A549 (cell line): ENCODE measurements around the gene PHF21A. TPM values are rescaled to one million over a fixed set of nuclear protein-coding genes. Genes with fewer than 3 reads are reported as not detected.

ENCODE experiments used
- ATAC-seq, 2 experiments: fragments of 200-7000 bp in 1 of 2; fragments of >200 bp in 1 of 2; cut with Nextera tagmentation in 1 of 2; cut with Tn5 transposase in 1 of 2; 3 replicates each; pipeline versions ENCODE4 v1.8.0 to v1.9.1; 2018 to 2020; ENCODE audit warnings: mild to moderate bottlenecking in 1 of 2, moderate library complexity in 1 of 2
- CTCF ChIA-PET: fragments of 300-600 bp; sonication (Branson Sonifier 250); formaldehyde crosslinking; extraction: SDS; loops from one replicate; lab custom pipeline; 2021; ENCODE audit warnings: antibody characterized with exemption, inconsistent platforms; lab: Yijun Ruan, JAX
- POLR2A ChIA-PET: fragments of 350-600 bp; formaldehyde crosslinking; extraction: SDS; loops from one replicate; lab custom pipeline; 2021; ENCODE audit warnings: antibody characterized with exemption, inconsistent platforms; lab: Yijun Ruan, JAX
- DNase-seq, 2 experiments: peaks; one replicate each; pipeline versions ENCODE4 v3.0.0 to v3.0.0-alpha.2; 2011 to 2016; ENCODE audit warnings: low read depth in 1 of 2, low spot score in 1 of 2
- FAIRE-seq: peaks from 2 replicates; lab custom pipeline; 2011; peaks lifted over from hg19 to GRCh38; lab: Jason Lieb, UNC
- H3K27ac ChIP-seq, 2 experiments: fragments of >200 bp; sonication (Bioruptor Twin); formaldehyde crosslinking; 3 replicates each; pipeline ENCODE4 v1.5.1; 2016 to 2017
- H3K4me1 ChIP-seq: fragments of >200 bp; sonication (Bioruptor Twin); formaldehyde crosslinking; 3 replicates; pipeline ENCODE4 v1.6.1; 2016
- H3K4me2 ChIP-seq: fragments of >200 bp; sonication (Bioruptor Twin); formaldehyde crosslinking; 3 replicates; pipeline ENCODE4 v1.6.1; 2016
- H3K4me3 ChIP-seq: fragments of >200 bp; sonication (Bioruptor Twin); formaldehyde crosslinking; 3 replicates; pipeline ENCODE4 v1.5.1; 2016
- H3K9me3 ChIP-seq: fragments of >200 bp; sonication (Bioruptor Twin); formaldehyde crosslinking; 3 replicates; pipeline ENCODE4 v1.6.1; 2016
- BHLHE40 ChIP-seq: IDR thresholded peaks from 2 replicates; pipeline ENCODE4 v1.6.1; 2012; ENCODE audit warnings: low read depth, low read length, inconsistent platforms
- CEBPB ChIP-seq, 2 experiments: fragments of >200 bp in 1 of 2; sonication (Bioruptor Twin) in 1 of 2; formaldehyde crosslinking in 1 of 2; IDR thresholded peaks; 2 replicates each; pipeline ENCODE4 v1.6.1; 2012 to 2016
- CTCF ChIP-seq: fragments of >200 bp; sonication (Bioruptor Twin); formaldehyde crosslinking; IDR thresholded peaks from 3 replicates; pipeline ENCODE4 v1.5.1; 2016
- E2F6 ChIP-seq: IDR thresholded peaks from 2 replicates; pipeline ENCODE4 v1.6.1; 2012; ENCODE audit warnings: low read depth, borderline replicate concordance
- EHF ChIP-seq: fragments of 250-450 bp; sonication (Bioruptor Pico); IDR thresholded peaks from 2 replicates; pipeline ENCODE4 v1.5.0; 2020; ENCODE audit warnings: mild to moderate bottlenecking
- ELK1 ChIP-seq: fragments of 150-350 bp; IDR thresholded peaks from 2 replicates; pipeline ENCODE4 v1.6.1; 2014; ENCODE audit warnings: low read depth, mild to moderate bottlenecking, low read length
- FOSB ChIP-seq: fragments of 250-450 bp; sonication (Bioruptor Pico); IDR thresholded peaks from 2 replicates; pipeline ENCODE4 v1.5.0; 2020; ENCODE audit warnings: mild to moderate bottlenecking, moderate library complexity
- FOXS1 ChIP-seq: fragments of 250-450 bp; sonication (Bioruptor Pico); IDR thresholded peaks from 2 replicates; pipeline ENCODE4 v1.5.0; 2020; ENCODE audit warnings: mild to moderate bottlenecking, moderate library complexity
- HEYL ChIP-seq: fragments of 250-450 bp; sonication (Bioruptor Pico); IDR thresholded peaks from 2 replicates; pipeline ENCODE4 v1.8.0; 2021; ENCODE audit warnings: mild to moderate bottlenecking, moderate library complexity
- MAX ChIP-seq: IDR thresholded peaks from 2 replicates; pipeline ENCODE4 v1.6.1; 2012
- MAZ ChIP-seq: fragments of 150-350 bp; IDR thresholded peaks from 2 replicates; pipeline ENCODE4 v1.6.1; 2014; ENCODE audit warnings: antibody characterized with exemption, low read depth, low read length, borderline replicate concordance
- POLR2AphosphoS2 ChIP-seq: conservative IDR thresholded peaks from 2 replicates; pipeline ENCODE4 v1.6.1; 2012; ENCODE audit warnings: low read length, improper control_type of control experiment, inconsistent platforms
- RAD21 ChIP-seq, 2 experiments: fragments of >200 bp in 1 of 2; sonication (Bioruptor Twin) in 1 of 2; formaldehyde crosslinking in 1 of 2; IDR thresholded peaks in 1 of 2; conservative IDR thresholded peaks in 1 of 2; 2 replicates in 1 of 2; 3 replicates in 1 of 2; pipeline ENCODE4 v1.6.1; 2012 to 2018; ENCODE audit warnings: inconsistent platforms in 1 of 2
- RARB ChIP-seq: fragments of 250-450 bp; sonication (Bioruptor Pico); IDR thresholded peaks from 2 replicates; pipeline ENCODE4 v1.8.0; 2021; ENCODE audit warnings: mild to moderate bottlenecking, moderate library complexity
- RCOR1 ChIP-seq: fragments of 150-350 bp; IDR thresholded peaks from 2 replicates; pipeline ENCODE4 v1.6.1; 2014; ENCODE audit warnings: antibody characterized with exemption, low read length, low read depth
- RFX5 ChIP-seq: fragments of 450-650 bp; IDR thresholded peaks from 2 replicates; pipeline ENCODE4 v1.7.1; 2014; ENCODE audit warnings: antibody characterized with exemption, mild to moderate bottlenecking, moderate library complexity
- SMC3 ChIP-seq: fragments of >200 bp; sonication (Bioruptor Twin); formaldehyde crosslinking; IDR thresholded peaks from 3 replicates; pipeline ENCODE4 v1.6.1; 2018; ENCODE audit warnings: inconsistent platforms
- TFCP2L1 ChIP-seq: fragments of 250-450 bp; sonication (Bioruptor Pico); IDR thresholded peaks from 2 replicates; pipeline ENCODE4 v1.5.0; 2021; ENCODE audit warnings: mild to moderate bottlenecking
- USF2 ChIP-seq: fragments of 450-650 bp; IDR thresholded peaks from 2 replicates; pipeline ENCODE4 v1.6.1; 2014; ENCODE audit warnings: antibody characterized with exemption
- ZFP36 ChIP-seq: fragments of 450-650 bp; IDR thresholded peaks from 2 replicates; pipeline ENCODE4 v1.6.1; 2014; ENCODE audit warnings: borderline replicate concordance; ENCODE audit not compliant: partially characterized antibody
- ZNF302 ChIP-seq: fragments of 250-450 bp; sonication (Bioruptor Pico); IDR thresholded peaks from 2 replicates; pipeline ENCODE4 v1.9.0; 2021; ENCODE audit warnings: inconsistent platforms, mild to moderate bottlenecking, moderate library complexity
- WGBS: methylation state at CpG from one replicate; pipeline ENCODE4 v1.1.6; 2017; ENCODE audit errors: missing lambda C conversion rate; 5-methylcytosine and 5-hydroxymethylcytosine counted together
- polyA plus RNA-seq, 4 experiments: library from polyadenylated mRNA; depleted of rRNA in 3 of 4; stranded (reverse); fragments of >200 nt; fragmentation: RNase III in 1 of 4; extraction: RNeasy Plus Mini Kit Qiagen cat#74134 plus additional on column Dnase treatment in 1 of 4; gene quantifications; 2 replicates in 3 of 4; 3 replicates in 1 of 4; pipeline ENCODE4 v1.2.3, GENCODE V29; 2011 to 2017

Gene PHF21A
- polyA plus RNA-seq, 2 of the 4 experiments (the other 2 are of a cell fraction): 20.0 to 31.9 TPM

GRCh38 chr11:45967506-45967905 is 153.7 kb downstream of the PHF21A start:
- CTCF ChIA-PET: interaction anchor here (1.6 to 4.6 kb wide), 4 partner anchors 9 to 39 kb away, joined by 4 to 47 read pairs (median 15); no protein-coding TSS in a partner anchor
- H3K9me3 ChIP-seq: no peaks in the 10 kb centered on the region
- H3K4me1 ChIP-seq: no peaks in the 10 kb centered on the region
- no peak for TF ChIP-seq RARB
- TF ChIP-seq BHLHE40: no peak
- no peak for TF ChIP-seq MAZ
- no peak for TF ChIP-seq ZNF302 (CRISPR knock-in tag)
- TF ChIP-seq RAD21 (conservative IDR thresholded peaks at IDR 0.05 in 1 of 2, IDR thresholded peaks at IDR 0.05 in 1 of 2): no peak
- TF ChIP-seq ZFP36: no peak
- TF ChIP-seq E2F6: no peak
- no peak for TF ChIP-seq FOXS1
- no peak for TF ChIP-seq RFX5
- no peak for TF ChIP-seq EHF (CRISPR knock-in tag)
- H3K4me2 ChIP-seq: no peak overlapping the region
- ATAC-seq (no peak), DNase-seq (no peak), FAIRE-seq (no peak)
- H3K4me3 ChIP-seq: no peak overlapping the region
- POLR2A ChIA-PET: interaction anchor here (0.9 kb wide), 1 partner anchor 13 kb away, joined by 3 read pairs; no protein-coding TSS in a partner anchor
- H3K27ac ChIP-seq: no peak overlapping the region
- WGBS: 61% methylated on average over 2 of the region's 2 CpGs

- Histone ChIP-seq H3K4me2 (peak overlapping the region; percentile 40; the same call in 2 of the 3 replicates), H3K27ac (no peak overlapping the region), H3K4me3 (no peak overlapping the region), H3K9me3 (no peaks in the 10 kb centered on the region), H3K4me1 (no peaks in the 10 kb centered on the region)
- WGBS: 18% methylated on average over 9 of the region's 9 CpGs
- DNase-seq (peak; percentile 65 to 75), ATAC-seq (peak; percentile 97 to 99), FAIRE-seq (peak; percentile 96)
- ChIA-PET CTCF (interaction anchor here (0.7 to 4.6 kb wide), 72 partner anchors 8 to 457 kb away, joined by 3 to 47 read pairs (median 4); partner anchors contain the start of genes CREB3L1, LARGE2 and PEX16), POLR2A (no interaction called here)
- no peak for TF ChIP-seq FOXS1
- peak; percentile 72 for TF ChIP-seq SMC3
- peak; percentile 92 for TF ChIP-seq CTCF
- TF ChIP-seq RAD21 (conservative IDR thresholded peaks at IDR 0.05 in 1 of 2, IDR thresholded peaks at IDR 0.05 in 1 of 2): peak; percentile 61 to 73
These were observed 156.3 kb downstream of the PHF21A start for GRCh38 chr11:45964911-45965389.

- TF ChIP-seq MAZ (no peak), RAD21 (conservative IDR thresholded peaks at IDR 0.05 in 1 of 2, IDR thresholded peaks at IDR 0.05 in 1 of 2) (no peak), TFCP2L1 (CRISPR knock-in tag) (no peak), CEBPB (IDR thresholded peaks at IDR 0.05) (no peak), RCOR1 (no peak), ELK1 (no peak), USF2 (no peak), FOSB (CRISPR knock-in tag) (no peak), BHLHE40 (no peak), RFX5 (no peak), MAX (no peak), HEYL (CRISPR knock-in tag) (no peak), POLR2AphosphoS2 (no peak)
- FAIRE-seq: no peak
- ATAC-seq: no peak
- no peaks in the 10 kb centered on the region for H3K4me1 ChIP-seq
- POLR2A ChIA-PET: no interaction called here
- 93% methylated on average over 7 of the region's 7 CpGs for whole genome bisulfite sequencing
- H3K9me3 ChIP-seq: no peaks in the 10 kb centered on the region
- H3K4me3 ChIP-seq: no peak overlapping the region
- DNase-seq: no peak
- H3K4me2 ChIP-seq: no peak overlapping the region
- CTCF ChIA-PET: no interaction called here
- no peak overlapping the region for H3K27ac ChIP-seq
These were observed 159.5 kb downstream of the PHF21A start for GRCh38 chr11:45961751-45962240.
